Tibial nerve (tissue), 3 donors: Measurements from ENCODE around the gene NCOA1.

Experiments used
- POLR2A ChIP-seq, 2 donors: fragments of 450-650 bp; IDR thresholded peaks; one replicate each; pipeline ENCODE4 v1.6.1; 2017; ENCODE audit warnings: antibody characterized with exemption in 2 of 2, mild to moderate bottlenecking in 2 of 2, moderate library complexity in 2 of 2
- TF ChIP-seq, protein P1 (sequence below), 5 experiments: fragments of 200-600 bp in 3 of 5; fragments of 450-650 bp in 2 of 5; sonication (generic) in 3 of 5; IDR thresholded peaks; one replicate each; pipeline ENCODE4 v1.5.1; 2016 to 2019; ENCODE audit warnings: antibody characterized with exemption in 5 of 5, mild to moderate bottlenecking in 3 of 5, moderate library complexity in 2 of 5

DNA sequence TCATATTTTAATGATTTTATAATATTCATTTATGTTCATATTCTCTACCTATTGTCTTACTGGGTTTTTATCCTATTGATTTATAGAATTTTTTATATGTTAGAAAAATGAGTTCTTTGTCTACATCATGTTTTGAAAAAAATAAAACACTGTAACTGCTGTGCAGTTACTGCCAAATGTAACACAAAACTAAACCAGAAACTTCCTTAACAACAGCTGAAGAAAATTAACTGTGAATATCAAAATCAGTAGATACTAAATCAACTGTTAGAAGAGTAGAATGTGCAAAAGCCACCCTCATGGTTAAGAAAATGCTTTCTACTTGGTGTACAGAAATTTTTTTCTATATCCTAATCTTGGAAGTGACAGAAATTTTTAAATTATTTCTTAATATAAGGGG is 232.6 kb downstream of the NCOA1 start:
- TF ChIP-seq, protein P1, sequence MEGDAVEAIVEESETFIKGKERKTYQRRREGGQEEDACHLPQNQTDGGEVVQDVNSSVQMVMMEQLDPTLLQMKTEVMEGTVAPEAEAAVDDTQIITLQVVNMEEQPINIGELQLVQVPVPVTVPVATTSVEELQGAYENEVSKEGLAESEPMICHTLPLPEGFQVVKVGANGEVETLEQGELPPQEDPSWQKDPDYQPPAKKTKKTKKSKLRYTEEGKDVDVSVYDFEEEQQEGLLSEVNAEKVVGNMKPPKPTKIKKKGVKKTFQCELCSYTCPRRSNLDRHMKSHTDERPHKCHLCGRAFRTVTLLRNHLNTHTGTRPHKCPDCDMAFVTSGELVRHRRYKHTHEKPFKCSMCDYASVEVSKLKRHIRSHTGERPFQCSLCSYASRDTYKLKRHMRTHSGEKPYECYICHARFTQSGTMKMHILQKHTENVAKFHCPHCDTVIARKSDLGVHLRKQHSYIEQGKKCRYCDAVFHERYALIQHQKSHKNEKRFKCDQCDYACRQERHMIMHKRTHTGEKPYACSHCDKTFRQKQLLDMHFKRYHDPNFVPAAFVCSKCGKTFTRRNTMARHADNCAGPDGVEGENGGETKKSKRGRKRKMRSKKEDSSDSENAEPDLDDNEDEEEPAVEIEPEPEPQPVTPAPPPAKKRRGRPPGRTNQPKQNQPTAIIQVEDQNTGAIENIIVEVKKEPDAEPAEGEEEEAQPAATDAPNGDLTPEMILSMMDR (IDR thresholded peaks at IDR 0.05) = no peak
- no peak for TF ChIP-seq POLR2A (IDR thresholded peaks at IDR 0.05)
